NCI-H748 (cell line): ENCODE results near the gene GMNN.

Source experiments
- DNase-seq: peaks from one replicate; lab custom pipeline; 2025; ENCODE audit not compliant: unreplicated experiment; lab: John Stamatoyannopoulos, UW

The GMNN gene

GRCh38 chr6:24799541-24799915 is 24.8 kb downstream of the GMNN start:
- no peak for DNase-seq

GRCh38 chr6:24802271-24803059 is 27.7 kb downstream of the GMNN start:
- DNase-seq: no peak

DNA sequence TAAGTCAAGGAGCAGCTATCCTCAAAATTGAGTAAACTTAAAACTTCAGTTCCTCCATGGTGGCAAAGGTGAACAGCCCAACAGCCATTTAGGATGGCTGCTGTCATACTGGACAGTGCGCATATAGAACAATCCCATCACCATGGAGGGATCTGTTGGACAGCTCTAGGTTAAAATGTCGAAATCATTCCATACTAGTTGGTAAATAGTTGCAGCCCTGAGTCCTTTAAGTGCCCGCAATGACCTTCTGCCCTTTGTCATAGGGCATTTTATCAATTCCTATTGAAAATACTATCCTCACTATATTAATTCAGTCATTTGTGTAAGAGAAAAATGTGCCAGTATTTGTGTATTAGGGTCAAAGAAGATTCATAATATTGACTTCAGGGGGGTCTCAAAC is 32.8 kb downstream of the GMNN start:
- DNase-seq: no peak

GRCh38 chr6:24809728-24810127 is 35.0 kb downstream of the GMNN start:
- DNase-seq: no peak

GRCh38 chr6:24818346-24818745 is 43.6 kb downstream of the GMNN start:
- DNase-seq: no peak

- no peak for DNase-seq
Observed at GRCh38 chr6:24821860-24822444, 47.2 kb downstream of the GMNN start.

DNA sequence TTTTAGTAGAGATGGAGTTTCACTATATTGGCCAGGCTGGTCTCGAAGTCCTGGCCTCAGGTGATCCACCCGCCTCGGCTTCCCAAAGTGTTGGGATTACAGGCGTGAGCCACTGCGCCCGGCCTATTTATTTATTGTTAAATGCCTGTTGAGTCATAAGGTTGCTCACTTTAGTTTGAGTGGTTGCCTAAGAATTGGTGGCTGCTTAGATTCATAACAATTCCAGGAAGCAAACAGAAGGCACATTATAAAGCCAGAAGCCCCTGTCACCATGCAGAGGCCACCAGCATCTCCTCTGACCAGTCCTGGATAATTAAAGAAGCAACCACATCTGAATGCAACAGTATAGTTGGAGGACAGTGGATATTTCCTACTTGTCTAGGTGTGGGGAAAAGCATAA is 48.0 kb downstream of the GMNN start:
- no peak for DNase-seq

- no peak for DNase-seq
Observed at GRCh38 chr6:24823185-24823584, 48.4 kb downstream of the GMNN start.

- no peak for DNase-seq
Observed at GRCh38 chr6:24824142-24824938, 49.6 kb downstream of the GMNN start.

GRCh38 chr6:24825130-24825630 is 50.4 kb downstream of the GMNN start:
- DNase-seq: no peak

DNA sequence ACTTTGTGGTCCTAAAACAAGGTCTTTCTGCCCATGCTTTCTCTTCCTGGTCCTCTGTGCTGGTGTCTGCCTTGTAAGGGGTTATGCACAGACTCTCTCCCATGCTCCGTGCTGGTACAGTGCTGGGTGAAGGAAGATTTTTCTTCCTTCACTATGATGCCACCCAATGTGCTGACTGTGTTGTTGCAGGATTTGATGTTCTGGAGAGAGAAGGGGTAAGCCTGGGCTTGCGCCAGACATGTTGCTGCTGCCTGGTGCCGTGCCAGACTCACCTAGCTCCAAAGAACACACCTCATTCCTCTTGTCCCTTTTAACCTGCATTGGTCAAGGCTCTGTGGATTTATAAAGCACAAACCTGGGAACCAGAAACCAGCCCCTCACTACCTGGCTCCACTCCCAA is 52.4 kb downstream of the GMNN start:
- DNase-seq: no peak

GRCh38 chr6:24827970-24828369 is 53.2 kb downstream of the GMNN start:
- no peak for DNase-seq

DNA sequence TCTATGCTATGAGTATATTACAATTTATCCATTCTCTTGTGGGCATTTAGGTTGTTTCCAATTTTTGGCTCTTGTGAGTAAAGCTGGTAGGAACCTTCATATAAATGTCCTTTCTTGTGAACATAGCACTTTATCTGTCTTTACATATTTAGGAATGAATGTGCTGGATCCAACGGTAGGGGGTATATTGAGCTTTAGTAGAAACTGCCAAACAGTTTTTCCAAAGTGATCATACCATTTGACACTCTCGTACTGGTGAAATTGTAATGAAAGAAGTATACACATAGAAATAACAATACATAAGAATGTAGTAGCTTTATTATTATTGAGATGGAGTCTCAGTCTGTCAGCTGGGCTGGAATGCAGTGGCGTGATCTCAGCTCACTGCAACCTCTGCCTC is 54.9 kb downstream of the GMNN start:
- no peak for DNase-seq

GRCh38 chr6:24831771-24832716 is 57.3 kb downstream of the GMNN start:
- no peak for DNase-seq

DNA sequence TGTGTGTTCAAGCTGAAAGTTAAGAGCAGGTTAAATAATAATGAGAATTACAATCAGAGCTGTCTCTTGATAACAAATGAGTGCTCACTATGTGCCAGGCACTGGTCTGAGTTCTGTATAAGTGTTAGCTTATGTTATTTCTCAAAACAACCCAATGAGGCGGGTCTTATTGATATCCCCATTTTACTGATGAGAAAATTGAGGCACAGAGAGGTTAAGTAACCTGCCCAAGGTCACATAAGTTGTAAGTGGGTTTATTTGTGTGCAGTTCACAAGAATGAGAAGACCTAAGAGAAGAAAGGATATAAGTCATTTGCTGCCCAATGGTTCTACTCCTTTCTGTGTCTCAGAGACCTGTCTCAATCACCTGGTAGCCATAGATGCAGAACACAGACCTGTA is 58.1 kb downstream of the GMNN start:
- no peak for DNase-seq

DNA sequence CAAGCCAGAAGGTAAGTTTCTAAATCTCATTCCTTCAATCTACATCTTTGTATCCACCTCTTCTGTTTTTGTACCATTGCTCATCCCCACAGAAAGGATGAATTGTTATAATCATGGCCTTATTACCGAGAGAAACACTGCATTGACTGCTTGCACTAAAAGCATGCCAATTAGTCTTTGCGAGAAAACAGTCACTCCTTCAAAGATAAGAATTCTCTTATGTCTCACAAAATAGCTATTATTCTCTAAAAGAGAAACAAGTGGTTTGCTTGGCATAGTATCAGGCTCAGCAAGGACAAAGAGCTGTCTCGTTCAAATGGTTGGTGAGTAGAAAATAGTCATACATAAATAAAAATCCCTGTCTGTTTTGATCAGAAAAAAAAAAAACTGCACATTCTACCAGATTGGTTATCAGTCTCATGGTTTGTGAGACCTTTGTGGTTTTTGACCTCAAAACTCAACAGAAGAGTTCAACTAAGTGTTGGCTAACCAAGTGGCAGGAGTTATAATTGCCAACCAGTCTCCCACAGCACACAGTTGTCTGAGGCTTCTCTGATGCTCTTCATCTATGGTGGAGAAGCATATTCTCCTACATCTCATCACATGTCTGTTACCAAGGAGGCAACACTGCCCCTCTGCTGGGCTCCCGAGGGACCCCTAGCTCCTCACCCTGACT is 59.1 kb downstream of the GMNN start:
- DNase-seq: no peak
